HK-2 (cell line): ENCODE measurements around the gene MED13.
"Not testable (repeated sequence)": the region's sequence is repeated elsewhere in the genome, so short reads cannot be mapped to it uniquely, and the experiment has no call there.

Source experiments
- DNase-seq: peaks from one replicate; pipeline ENCODE4 v3.0.0-alpha.2; 2018; ENCODE audit not compliant: unreplicated experiment

The MED13 gene

DNA sequence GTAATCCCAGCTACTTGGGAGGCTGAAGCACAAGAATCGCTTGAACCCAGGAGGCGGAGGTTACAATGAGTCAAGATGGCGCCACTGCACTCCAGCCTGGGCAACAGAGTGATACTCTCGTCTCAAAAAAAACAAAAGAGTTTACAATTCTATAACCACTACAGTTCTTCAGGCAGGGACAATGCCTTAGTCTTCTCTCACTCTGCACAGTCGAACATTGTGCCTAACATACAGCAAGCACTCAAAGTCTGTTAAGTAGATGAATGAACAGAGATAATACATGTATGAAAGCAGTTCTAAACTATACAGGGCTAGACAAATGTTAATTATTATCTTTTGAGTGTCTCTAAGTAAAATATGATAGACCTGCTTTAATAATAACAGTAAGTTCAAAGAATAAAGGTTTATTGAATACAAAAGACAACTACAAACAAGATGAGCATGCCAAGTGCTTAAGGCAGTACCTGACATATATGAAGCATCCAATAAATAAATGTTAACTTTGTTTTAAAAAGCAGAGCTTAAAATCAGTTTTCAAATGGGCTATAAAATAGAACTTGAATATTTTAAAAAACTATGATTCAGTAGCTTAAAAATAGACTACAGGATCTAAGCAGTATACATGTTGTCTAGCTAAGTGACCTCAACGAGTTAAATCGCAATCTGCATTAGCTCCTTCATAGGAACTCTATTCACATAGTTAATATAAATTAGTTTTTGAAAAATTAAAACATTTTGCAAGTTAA, 156.6 kb downstream of the MED13 start:
- DNase-seq = no peak

DNA sequence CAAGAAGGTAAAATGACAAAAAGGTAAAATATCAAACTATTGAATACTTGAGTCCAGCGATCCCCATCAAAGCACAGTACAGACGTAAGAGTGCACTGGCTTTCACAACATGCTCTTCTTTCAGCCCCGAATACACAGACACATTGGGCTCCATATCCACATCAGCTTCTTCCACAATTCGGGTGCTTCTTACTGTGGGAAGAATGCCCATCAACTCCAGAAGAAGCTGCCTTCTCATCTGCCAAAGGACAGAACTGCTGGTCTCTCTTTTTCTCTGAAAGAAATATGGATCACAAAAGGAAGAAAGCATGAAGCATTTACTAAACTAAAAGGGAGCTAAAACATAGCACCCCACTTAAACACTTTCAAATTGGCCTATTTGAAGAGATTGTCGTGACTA, 157.7 kb downstream of the MED13 start:
- no peak for DNase-seq

DNA sequence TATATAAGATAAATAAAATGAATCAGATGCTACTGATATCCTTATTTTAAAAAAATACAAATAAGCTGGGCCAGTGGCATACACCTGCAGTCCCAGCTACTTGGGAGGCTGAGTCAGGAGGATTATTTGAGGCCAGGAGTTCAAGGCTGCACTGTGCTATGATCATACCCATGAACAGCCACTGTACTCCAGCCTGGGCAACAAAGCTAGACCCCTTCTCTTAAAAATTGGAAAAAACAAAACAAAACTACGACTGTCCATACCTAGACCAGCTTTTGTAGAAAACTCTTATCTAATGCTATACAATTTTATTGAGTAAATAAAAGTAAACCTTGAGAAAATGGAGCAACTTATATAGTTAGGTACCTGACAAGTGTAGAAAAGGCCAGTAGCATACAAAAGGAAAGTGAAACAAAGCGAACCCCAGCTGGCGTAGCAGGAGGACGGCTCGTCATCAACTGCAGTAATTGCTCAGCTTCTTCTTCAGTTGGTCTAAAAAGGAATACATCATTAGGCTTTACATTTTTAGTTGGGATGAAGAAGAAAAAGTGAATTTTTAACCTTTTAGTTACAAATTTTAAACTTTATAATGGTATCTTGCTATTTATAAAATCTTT, 160.9 kb downstream of the MED13 start:
- DNase-seq = no peak

DNA sequence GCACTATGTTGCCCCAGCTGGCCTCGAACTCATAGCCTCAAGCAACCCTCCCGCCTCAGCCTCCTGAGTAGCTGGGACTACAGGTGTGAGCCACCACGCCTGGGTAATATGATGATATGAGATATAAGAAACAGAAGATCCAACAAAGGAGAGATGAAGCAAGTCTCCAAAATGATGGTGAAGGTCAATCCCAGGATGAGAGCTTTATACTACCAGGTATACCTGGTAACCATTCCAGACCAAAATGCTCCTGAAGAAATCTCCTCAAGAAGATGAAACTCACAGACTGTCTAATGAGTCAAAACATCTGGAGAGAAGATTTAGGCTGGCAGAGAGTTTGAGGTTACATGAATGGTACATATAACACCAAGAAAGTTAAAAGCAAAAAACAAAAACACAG, 161.8 kb downstream of the MED13 start:
- DNase-seq = no peak

DNA sequence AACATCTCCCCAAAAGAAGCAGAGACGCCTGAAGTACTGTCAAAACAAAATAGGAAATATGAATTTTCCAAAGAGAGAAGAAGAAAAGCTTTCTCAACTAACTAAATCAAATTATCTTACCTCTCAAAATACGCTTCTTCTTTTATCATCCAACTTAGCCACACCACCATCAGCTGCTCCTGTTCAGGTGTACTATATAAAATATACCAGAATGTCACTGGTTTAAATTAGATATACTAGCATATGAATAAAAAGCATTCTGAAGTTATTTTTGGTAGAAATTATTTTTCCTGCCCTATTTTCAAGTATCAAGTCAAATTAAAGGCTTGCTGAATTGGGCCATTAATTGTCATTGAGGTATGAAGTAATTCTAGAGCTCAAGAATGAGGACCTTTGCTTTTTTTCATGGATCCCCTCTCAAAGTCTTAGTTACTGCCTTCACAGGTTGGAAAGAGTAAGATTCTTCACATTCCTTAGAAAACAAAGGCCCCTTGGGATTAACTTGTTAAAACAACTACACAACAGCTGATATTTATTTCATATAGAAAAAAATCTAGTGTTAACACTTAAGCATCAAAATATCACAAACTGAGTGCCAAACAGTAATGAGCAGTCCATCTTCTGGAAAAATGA, 167.4 kb downstream of the MED13 start:
- DNase-seq = no peak

DNA sequence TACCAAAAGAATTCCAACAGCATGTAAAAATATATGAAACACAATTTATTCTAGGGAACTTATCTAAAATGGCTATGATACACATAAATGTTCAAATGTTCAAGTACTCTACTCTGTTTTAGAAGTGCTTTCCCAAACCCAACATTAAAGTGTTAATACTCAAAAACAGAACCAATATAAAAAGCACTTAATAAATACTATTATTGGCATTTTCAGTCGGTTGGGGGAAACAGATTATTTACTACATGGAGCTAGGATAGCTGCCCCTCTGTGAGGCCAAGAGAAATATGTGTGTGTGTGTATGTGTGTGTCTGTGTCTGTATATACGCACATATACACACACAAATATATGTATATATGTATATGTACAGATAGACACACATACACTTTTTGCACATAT, 169.7 kb downstream of the MED13 start:
- no peak for DNase-seq

DNA sequence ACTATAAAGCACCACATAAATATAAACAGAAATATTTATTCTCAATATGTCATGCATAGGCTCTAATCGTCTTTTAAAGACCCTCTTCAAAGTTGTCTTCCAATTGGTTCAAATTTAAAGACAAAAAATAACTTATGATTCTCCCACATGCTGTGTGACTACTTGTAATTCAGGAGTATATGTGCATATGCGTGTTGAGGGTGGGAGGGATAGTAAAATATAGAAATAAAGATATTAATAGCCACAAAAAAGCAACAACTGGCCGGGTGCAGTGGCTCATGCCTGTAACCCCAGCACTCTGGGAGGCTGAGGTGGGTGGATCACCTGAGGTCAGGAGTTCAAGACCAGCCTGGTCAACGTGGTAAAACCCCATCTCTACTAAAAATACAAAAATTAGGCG, 170.8 kb downstream of the MED13 start:
- DNase-seq = not testable (repeated sequence)
